NOMO-1 (cell line): Measurements from ENCODE around the gene SERPINE1.
"Not testable (repeated sequence)": the region's sequence is repeated elsewhere in the genome, so short reads cannot be mapped to it uniquely, and the experiment has no call there.

Source experiments
- DNase-seq, 2 experiments: peaks; one replicate each; lab custom pipeline; 2025; ENCODE audit not compliant: unreplicated experiment in 2 of 2; lab: John Stamatoyannopoulos, UW

SERPINE1 gene

DNA sequence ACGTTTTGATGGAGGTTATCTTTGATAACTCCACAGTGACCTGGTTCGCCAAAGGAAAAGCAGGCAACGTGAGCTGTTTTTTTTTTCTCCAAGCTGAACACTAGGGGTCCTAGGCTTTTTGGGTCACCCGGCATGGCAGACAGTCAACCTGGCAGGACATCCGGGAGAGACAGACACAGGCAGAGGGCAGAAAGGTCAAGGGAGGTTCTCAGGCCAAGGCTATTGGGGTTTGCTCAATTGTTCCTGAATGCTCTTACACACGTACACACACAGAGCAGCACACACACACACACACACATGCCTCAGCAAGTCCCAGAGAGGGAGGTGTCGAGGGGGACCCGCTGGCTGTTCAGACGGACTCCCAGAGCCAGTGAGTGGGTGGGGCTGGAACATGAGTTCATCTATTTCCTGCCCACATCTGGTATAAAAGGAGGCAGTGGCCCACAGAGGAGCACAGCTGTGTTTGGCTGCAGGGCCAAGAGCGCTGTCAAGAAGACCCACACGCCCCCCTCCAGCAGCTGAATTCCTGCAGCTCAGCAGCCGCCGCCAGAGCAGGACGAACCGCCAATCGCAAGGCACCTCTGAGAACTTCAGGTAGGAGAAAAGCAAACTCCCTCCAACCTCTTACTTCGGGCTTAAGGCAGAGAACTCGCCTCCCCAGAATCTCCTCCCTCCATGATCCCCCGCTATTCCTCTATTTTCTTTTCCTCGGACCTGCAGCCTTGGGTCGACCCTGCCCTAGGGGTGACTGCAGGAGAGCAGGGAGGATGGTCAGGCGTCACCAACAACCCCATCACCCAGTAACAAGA, at the start of gene SERPINE1:
TSS of gene SERPINE1 (plus strand) at position 454 of the 809 bp plus-strand sequence. CDS start 1,290 bp downstream, outside the sequence.
- no peak for DNase-seq

- peak; percentile 86 to 87 for DNase-seq
These were observed 49.4 kb upstream of the SERPINE1 start for GRCh38 chr7:101077303-101078086.

GRCh38 chr7:101081432-101081831, 45.5 kb upstream of the SERPINE1 start:
- peak in 1 of 2 experiments; percentile 51 for DNase-seq

GRCh38 chr7:101084865-101085161, 42.1 kb upstream of the SERPINE1 start:
- DNase-seq: no peak

DNA sequence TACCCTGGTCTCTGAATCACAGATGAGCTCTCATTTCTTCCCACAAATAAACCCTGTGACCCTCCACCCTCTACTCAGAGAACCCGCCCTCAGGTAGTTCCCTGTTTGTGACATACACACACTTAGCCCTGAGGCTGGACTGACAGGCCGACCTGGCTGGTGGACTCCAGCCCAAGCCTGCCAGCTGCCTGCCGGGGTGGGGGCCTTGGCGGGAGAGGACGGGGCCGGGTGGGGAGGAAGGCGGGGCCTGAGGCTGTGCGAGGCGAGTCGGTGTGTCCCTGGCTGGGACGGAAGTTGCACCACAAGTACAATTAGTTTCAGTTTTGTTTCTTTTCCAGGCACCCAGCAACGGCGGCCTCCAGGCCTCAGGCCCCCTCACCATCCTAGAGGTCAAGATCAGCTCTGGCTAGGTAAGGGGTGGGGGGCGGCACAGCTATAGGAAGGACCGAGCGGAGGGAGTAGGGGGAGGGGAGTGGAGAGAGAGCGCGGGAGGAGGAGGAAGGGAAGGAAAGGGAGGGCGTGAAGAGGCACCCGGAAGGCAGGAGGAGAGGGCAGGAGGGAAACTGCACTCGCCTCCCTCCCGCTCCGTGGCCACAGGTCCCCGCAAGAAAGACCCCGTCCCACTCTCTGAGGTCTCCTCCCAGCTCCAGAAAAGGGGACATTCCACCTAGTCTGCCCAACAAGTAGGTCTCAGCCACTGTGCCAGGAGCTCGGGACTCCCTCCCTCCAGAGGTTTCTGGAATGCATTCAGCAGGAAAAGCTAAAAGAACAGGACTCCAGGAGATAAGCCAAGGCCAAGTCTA, 41.5 kb upstream of the SERPINE1 start, which contains the start of gene TRIM56:
TSS of gene TRIM56 (plus strand) at position 320 of the 803 bp plus-strand sequence. CDS start 1,832 bp downstream, outside the sequence.
- DNase-seq: peak; percentile 90 to 93

- DNase-seq: no peak
These were observed 39.4 kb upstream of the SERPINE1 start for GRCh38 chr7:101087334-101088068.

DNA sequence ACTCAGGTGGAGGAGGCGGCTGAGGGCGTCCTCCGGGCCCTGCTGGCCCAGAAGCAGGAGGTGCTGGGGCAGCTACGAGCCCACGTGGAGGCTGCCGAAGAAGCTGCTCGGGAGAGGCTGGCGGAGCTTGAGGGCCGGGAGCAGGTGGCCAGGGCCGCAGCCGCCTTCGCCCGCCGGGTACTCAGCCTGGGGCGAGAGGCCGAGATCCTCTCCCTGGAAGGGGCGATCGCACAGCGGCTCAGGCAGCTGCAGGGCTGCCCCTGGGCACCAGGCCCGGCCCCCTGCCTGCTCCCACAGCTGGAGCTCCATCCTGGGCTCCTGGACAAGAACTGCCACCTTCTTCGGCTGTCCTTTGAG, 38.9 kb upstream of the SERPINE1 start:
- DNase-seq: no peak

GRCh38 chr7:101088858-101089529, 37.9 kb upstream of the SERPINE1 start:
- DNase-seq: no peak

DNA sequence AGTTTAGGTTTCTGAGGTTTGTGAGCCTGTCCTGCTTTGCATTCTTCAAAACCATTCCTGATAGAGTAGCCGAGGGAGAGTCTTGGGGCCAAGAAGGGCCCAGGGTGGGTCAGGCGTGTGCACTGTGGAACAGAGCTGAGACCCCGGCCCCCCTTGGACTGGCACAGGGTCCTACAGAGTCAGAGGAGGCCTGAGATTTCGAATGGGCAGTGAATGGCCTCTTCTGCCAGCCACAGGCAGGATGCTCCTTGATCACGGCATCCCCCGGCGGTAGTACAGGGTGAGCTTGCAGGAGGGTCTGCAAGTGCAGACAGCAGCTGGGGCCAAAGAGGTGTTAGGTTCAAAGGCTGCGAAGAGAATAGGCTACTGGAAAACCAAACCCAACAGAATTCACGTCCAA, 37.0 kb upstream of the SERPINE1 start:
- DNase-seq: no peak

GRCh38 chr7:101092266-101092905, 34.5 kb upstream of the SERPINE1 start:
- DNase-seq: not testable (repeated sequence)

GRCh38 chr7:101093906-101094305, 33.0 kb upstream of the SERPINE1 start:
- no peak for DNase-seq

DNA sequence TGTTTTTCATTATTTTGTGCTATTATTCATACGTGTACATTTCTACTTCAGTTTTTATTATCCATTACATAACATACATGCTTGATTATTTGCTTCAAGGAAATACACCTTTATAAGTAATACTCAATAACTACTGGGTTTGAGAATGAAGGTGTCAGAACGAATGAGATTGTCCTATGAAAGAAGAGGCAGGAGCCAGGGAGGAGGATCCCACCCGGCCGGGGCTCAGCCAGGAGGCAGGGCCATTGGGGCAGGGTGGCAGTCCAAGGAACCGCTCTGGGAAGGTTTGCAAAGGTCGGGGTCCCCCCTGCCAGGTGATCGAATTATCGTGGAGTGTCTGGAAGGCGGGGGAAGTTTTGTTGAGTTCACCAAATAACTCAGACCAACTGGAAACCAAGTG, 32.5 kb upstream of the SERPINE1 start:
- DNase-seq: no peak

DNA sequence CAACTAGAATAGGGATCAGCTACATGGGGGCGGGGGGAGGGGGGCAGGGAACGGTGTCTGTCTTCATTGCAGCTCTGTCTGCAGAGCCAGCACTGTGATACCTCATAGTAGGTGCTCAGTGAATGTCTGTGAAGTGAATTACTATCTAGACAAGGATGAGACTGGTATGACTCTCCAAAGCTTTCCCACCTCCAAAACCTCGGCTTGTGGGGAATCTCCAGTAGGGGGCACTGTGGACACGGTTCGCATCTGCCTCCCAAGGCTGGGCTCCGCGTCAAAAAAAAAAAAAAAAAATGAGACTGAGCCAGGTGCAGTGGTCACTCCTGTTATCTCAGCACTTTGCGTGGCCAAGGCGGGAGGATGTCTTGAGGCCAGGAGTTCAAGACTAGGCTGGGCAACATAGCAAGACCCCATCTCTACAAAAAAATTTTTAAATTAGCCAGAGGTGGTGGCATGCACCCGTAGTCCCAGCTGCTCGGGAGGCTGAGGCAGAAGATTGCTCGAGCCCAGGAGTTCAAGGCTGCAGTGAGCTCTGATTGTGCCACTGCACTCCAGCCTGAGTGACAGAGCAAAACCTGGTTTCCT, 32.0 kb upstream of the SERPINE1 start:
- peak; percentile 15 to 25 for DNase-seq

GRCh38 chr7:101096331-101096956, 30.5 kb upstream of the SERPINE1 start:
- no peak for DNase-seq

DNA sequence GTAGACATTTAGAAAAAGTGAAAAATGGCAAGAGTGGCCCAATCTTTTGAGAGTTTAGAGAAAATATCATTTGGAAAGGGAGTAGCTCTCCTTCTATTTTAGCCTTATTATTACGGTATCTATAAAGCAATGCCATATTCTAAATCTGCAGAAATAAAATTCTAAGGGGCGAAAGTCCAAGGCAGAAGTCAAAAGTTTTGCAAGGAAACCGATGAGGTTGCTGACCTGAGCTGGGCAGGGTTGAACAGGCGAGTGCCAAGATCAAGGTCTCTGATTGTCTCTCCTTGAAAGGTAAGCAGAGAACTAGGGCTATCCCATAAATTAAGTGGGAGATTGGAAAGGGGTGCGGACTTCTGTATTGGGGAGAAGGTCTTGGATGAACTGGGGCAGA, 30.0 kb upstream of the SERPINE1 start:
- no peak for DNase-seq

- no peak for DNase-seq
These were observed 29.3 kb upstream of the SERPINE1 start for GRCh38 chr7:101097561-101097960.

GRCh38 chr7:101099969-101100781, 26.7 kb upstream of the SERPINE1 start:
- DNase-seq: peak; percentile 96 to 97
